Suprapubic skin (tissue), 4 donors: Measurements from ENCODE around the gene HHAT. TPM values are rescaled to one million over a fixed set of nuclear protein-coding genes. Genes with fewer than 3 reads are reported as not detected.

ENCODE experiments used
- DNase-seq, 2 donors: peaks; one replicate each; pipeline ENCODE4 v3.0.0-alpha.2; 2019; ENCODE audit warnings: low spot score in 2 of 2
- H3K27ac ChIP-seq: fragments of 200-600 bp; sonication (generic); one replicate; pipeline ENCODE4 v1.5.1; 2019
- H3K27me3 ChIP-seq: fragments of 200-600 bp; sonication (generic); one replicate; pipeline ENCODE4 v1.5.1; 2019
- H3K36me3 ChIP-seq: fragments of 200-600 bp; sonication (generic); one replicate; pipeline ENCODE4 v1.5.1; 2019
- H3K4me1 ChIP-seq: fragments of 200-600 bp; sonication (generic); one replicate; pipeline ENCODE4 v1.5.1; 2019
- H3K4me3 ChIP-seq: fragments of 200-600 bp; sonication (generic); one replicate; pipeline ENCODE4 v1.5.1; 2019; ENCODE audit warnings: mild to moderate bottlenecking
- H3K9me3 ChIP-seq: fragments of 200-600 bp; sonication (generic); one replicate; pipeline ENCODE4 v1.5.1; 2019
- EP300 ChIP-seq: sonication (generic); formaldehyde crosslinking; IDR thresholded peaks from one replicate; pipeline ENCODE4 v1.6.1; 2017; ENCODE audit warnings: antibody characterized with exemption
- POLR2A ChIP-seq, 2 donors: fragments of 450-650 bp; IDR thresholded peaks; one replicate each; pipeline ENCODE4 v1.6.1; 2017; ENCODE audit warnings: antibody characterized with exemption in 2 of 2, mild to moderate bottlenecking in 2 of 2, moderate library complexity in 2 of 2
- POLR2AphosphoS5 ChIP-seq, 3 donors: sonication (generic); formaldehyde crosslinking; IDR thresholded peaks; one replicate each; pipeline ENCODE4 v1.6.1; 2017; ENCODE audit warnings: antibody characterized with exemption in 3 of 3
- WGBS: methylation state at CpG from one replicate; pipeline ENCODE4 v1.1.5; 2018; 5-methylcytosine and 5-hydroxymethylcytosine counted together
- total RNA-seq, 4 donors: library from RNA; depleted of rRNA; stranded (reverse); fragments of >200 nt; gene quantifications; one replicate each; pipeline ENCODE4 v1.1.0, GENCODE V29; 2016
- TF ChIP-seq, protein P1 (sequence below), 2 donors: fragments of 200-600 bp in 1 of 2; fragments of 450-650 bp in 1 of 2; sonication (generic) in 1 of 2; IDR thresholded peaks; one replicate each; pipeline ENCODE4 v1.5.1; 2016 to 2019; ENCODE audit warnings: antibody characterized with exemption in 2 of 2, mild to moderate bottlenecking in 1 of 2, moderate library complexity in 1 of 2

The HHAT gene
- total RNA-seq, 4 donors from 2014 or later: 4.1 to 20.0 (median 9.3) TPM

DNA sequence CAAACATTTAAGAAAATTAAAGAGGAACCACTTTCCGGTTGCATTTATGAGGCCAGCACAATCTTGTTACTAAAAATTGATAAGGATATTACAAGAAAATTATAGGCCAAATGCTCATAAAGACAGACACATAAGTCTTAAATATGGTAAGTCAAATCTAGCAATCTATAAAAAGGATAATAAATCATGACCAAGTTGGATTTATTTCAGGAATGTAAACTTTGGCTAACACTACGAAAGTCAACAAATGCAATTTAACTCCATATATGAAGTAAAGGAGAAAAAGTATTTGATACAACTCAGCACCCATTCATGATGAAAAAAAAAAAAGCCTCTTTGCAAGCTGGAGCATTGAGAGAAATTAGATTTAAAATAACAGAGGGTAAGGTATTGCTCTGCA is 6.3 kb downstream of the HHAT start:
- H3K9me3 ChIP-seq: no peaks in the 10 kb centered on the region
- no peaks in the 10 kb centered on the region for H3K27me3 ChIP-seq
- 51% methylated on average over 2 of the region's 2 CpGs for WGBS
- no peak overlapping the region for H3K27ac ChIP-seq
- TF ChIP-seq, protein P1, sequence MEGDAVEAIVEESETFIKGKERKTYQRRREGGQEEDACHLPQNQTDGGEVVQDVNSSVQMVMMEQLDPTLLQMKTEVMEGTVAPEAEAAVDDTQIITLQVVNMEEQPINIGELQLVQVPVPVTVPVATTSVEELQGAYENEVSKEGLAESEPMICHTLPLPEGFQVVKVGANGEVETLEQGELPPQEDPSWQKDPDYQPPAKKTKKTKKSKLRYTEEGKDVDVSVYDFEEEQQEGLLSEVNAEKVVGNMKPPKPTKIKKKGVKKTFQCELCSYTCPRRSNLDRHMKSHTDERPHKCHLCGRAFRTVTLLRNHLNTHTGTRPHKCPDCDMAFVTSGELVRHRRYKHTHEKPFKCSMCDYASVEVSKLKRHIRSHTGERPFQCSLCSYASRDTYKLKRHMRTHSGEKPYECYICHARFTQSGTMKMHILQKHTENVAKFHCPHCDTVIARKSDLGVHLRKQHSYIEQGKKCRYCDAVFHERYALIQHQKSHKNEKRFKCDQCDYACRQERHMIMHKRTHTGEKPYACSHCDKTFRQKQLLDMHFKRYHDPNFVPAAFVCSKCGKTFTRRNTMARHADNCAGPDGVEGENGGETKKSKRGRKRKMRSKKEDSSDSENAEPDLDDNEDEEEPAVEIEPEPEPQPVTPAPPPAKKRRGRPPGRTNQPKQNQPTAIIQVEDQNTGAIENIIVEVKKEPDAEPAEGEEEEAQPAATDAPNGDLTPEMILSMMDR (IDR thresholded peaks at IDR 0.05): no peak
- TF ChIP-seq POLR2A (IDR thresholded peaks at IDR 0.05): no peak
- no peak for TF ChIP-seq EP300
- TF ChIP-seq POLR2AphosphoS5 (IDR thresholded peaks at IDR 0.05): no peak
- no peak for DNase-seq
- H3K36me3 ChIP-seq: no peaks in the 10 kb centered on the region
- H3K4me3 ChIP-seq: no peak overlapping the region
- H3K4me1 ChIP-seq: peaks cover 4% of the 10 kb centered on the region

- no peaks in the 10 kb centered on the region for H3K4me1 ChIP-seq
- WGBS: 100% methylated on average over 2 of the region's 2 CpGs
- no peaks in the 10 kb centered on the region for H3K9me3 ChIP-seq
- no peak overlapping the region for H3K27ac ChIP-seq
- no peak for DNase-seq
- no peaks in the 10 kb centered on the region for H3K27me3 ChIP-seq
- H3K36me3 ChIP-seq: no peaks in the 10 kb centered on the region
- no peak overlapping the region for H3K4me3 ChIP-seq
- no peak for TF ChIP-seq EP300
- TF ChIP-seq POLR2AphosphoS5 (IDR thresholded peaks at IDR 0.05): no peak
- TF ChIP-seq POLR2A (IDR thresholded peaks at IDR 0.05): no peak
- TF ChIP-seq, protein P1 (IDR thresholded peaks at IDR 0.05): no peak
Observed at GRCh38 chr1:210336362-210336761, 7.7 kb downstream of the HHAT start.

DNA sequence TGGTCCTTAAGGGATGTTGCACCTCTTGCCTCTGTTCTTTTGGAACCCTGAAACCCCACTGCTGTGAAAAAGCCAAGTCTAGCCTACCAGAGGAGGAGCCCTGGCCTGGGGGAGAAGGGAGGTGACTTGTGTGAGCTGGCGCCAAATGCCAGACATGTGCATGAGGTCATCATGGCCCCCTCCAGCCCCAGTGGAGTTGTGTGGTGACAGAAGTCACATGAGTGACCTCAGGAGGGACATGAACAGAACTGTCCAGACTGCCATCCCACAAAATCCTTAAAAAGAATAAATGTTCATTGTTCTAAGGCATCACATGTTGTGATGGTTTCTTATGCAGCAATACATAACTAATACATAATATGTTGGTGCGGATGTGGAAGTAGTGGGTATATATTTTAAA is 10.8 kb downstream of the HHAT start:
- no peak overlapping the region for H3K4me3 ChIP-seq
- H3K27ac ChIP-seq: no peak overlapping the region
- no peaks in the 10 kb centered on the region for H3K9me3 ChIP-seq
- peaks cover 6% of the 10 kb centered on the region for H3K4me1 ChIP-seq
- WGBS: 99% methylated on average over 2 of the region's 2 CpGs
- H3K36me3 ChIP-seq: no peaks in the 10 kb centered on the region
- H3K27me3 ChIP-seq: no peaks in the 10 kb centered on the region
- TF ChIP-seq, protein P1 (IDR thresholded peaks at IDR 0.05): no peak
- TF ChIP-seq POLR2AphosphoS5 (IDR thresholded peaks at IDR 0.05): no peak
- TF ChIP-seq EP300: no peak
- TF ChIP-seq POLR2A (IDR thresholded peaks at IDR 0.05): no peak
- DNase-seq: no peak

DNA sequence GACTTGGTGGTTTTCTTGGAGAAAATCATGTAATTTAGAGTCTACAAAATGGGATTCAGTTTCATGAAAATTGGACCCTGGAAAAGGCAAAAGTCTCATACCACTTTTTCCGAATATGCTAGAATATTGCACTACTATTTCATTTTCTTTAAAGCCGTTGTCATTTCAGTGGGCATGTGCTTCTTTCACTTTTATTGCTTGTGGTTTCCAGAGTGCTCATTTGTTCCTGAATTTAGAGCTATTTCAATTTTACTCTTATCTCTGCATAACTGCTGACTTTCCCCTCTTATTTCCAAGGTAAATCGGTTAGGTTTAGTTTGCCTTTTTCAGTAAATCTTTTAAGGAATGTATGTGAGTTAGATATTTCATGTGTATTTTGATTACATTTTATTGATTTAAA is 11.6 kb downstream of the HHAT start:
- TF ChIP-seq POLR2AphosphoS5 (IDR thresholded peaks at IDR 0.05): no peak
- H3K27ac ChIP-seq: no peak overlapping the region
- no peaks in the 10 kb centered on the region for H3K36me3 ChIP-seq
- DNase-seq: no peak
- H3K4me1 ChIP-seq: peaks cover 6% of the 10 kb centered on the region
- 80% methylated on average over 3 of the region's 3 CpGs for WGBS
- H3K9me3 ChIP-seq: no peaks in the 10 kb centered on the region
- H3K27me3 ChIP-seq: no peaks in the 10 kb centered on the region
- H3K4me3 ChIP-seq: no peak overlapping the region

DNA sequence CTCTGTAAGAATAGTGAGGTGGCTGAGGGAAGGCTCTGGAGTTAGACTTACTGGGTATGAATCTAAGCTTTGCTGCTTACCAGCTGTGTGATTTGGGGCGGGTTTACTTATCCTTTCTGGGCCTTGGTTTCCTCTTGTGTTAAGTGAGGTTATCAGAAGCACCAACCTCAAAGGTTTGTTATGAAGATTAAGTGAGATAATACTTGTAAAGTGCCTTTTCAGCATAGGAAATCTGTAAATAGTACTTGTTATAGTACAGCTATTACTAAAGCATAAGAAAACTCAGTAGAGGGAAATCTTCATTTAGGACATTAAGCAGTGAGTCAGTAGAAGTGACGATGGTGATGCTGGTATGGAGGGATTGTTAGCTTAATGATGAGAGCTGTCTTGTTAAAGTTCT is 12.1 kb downstream of the HHAT start:
- Histone ChIP-seq H3K27me3 (no peaks in the 10 kb centered on the region), H3K9me3 (no peaks in the 10 kb centered on the region), H3K4me1 (peaks cover 6% of the 10 kb centered on the region), H3K36me3 (no peaks in the 10 kb centered on the region), H3K4me3 (no peak overlapping the region), H3K27ac (no peak overlapping the region)
- 93% methylated on average over 2 of the region's 2 CpGs for WGBS
- TF ChIP-seq EP300: no peak
- TF ChIP-seq POLR2AphosphoS5 (IDR thresholded peaks at IDR 0.05): no peak
- TF ChIP-seq, protein P1 (IDR thresholded peaks at IDR 0.05): no peak
- no peak for TF ChIP-seq POLR2A (IDR thresholded peaks at IDR 0.05)
- no peak for DNase-seq
